NCI-H2171 treated with DMSO at 0.1 percent for 48 hours (cell line): ENCODE measurements around the gene SUMO1.

Experiments used
- DNase-seq: peaks from one replicate; lab custom pipeline; 2025; lab: John Stamatoyannopoulos, UW

The SUMO1 gene

GRCh38 chr2:202201220-202202160, 36.9 kb downstream of the SUMO1 start:
- no peak for DNase-seq

- DNase-seq: no peak
These were observed 41.7 kb downstream of the SUMO1 start for GRCh38 chr2:202196727-202197126.

GRCh38 chr2:202194418-202194817, 44.0 kb downstream of the SUMO1 start:
- no peak for DNase-seq

- DNase-seq: no peak
These were observed 44.5 kb downstream of the SUMO1 start for GRCh38 chr2:202193881-202194353.

GRCh38 chr2:202193305-202193704, 45.1 kb downstream of the SUMO1 start:
- DNase-seq: no peak

GRCh38 chr2:202187570-202187969, 50.8 kb downstream of the SUMO1 start:
- no peak for DNase-seq

- DNase-seq: no peak
These were observed 51.7 kb downstream of the SUMO1 start for GRCh38 chr2:202186641-202187202.

GRCh38 chr2:202185156-202185555, 53.2 kb downstream of the SUMO1 start:
- DNase-seq: peak; percentile 98

GRCh38 chr2:202184557-202184956, 53.8 kb downstream of the SUMO1 start:
- DNase-seq: peak; percentile 50

GRCh38 chr2:202178346-202178958, 59.9 kb downstream of the SUMO1 start:
- peak; percentile 76 for DNase-seq

- DNase-seq: no peak
These were observed 65.8 kb downstream of the SUMO1 start for GRCh38 chr2:202172439-202173211.

- DNase-seq: no peak
These were observed 67.1 kb downstream of the SUMO1 start for GRCh38 chr2:202171241-202171825.

GRCh38 chr2:202169832-202170424, 68.5 kb downstream of the SUMO1 start:
- DNase-seq: no peak

- no peak for DNase-seq
These were observed 69.3 kb downstream of the SUMO1 start for GRCh38 chr2:202169131-202169530.

- no peak for DNase-seq
These were observed 72.5 kb downstream of the SUMO1 start for GRCh38 chr2:202165945-202166344.

- no peak for DNase-seq
These were observed 73.2 kb downstream of the SUMO1 start for GRCh38 chr2:202165208-202165607.

- no peak for DNase-seq
These were observed 74.0 kb downstream of the SUMO1 start for GRCh38 chr2:202164411-202164810.

- peak; percentile 87 for DNase-seq
These were observed 77.1 kb downstream of the SUMO1 start for GRCh38 chr2:202161151-202161835.

- no peak for DNase-seq
These were observed 79.6 kb downstream of the SUMO1 start for GRCh38 chr2:202158796-202159195.

- DNase-seq: no peak
These were observed 81.0 kb downstream of the SUMO1 start for GRCh38 chr2:202157211-202157990.
